Fibroblast of pulmonary artery (primary cell): ENCODE results near the gene CASKIN2.

Experiments used
- DNase-seq: peaks from one replicate; pipeline ENCODE4 v3.0.0-alpha.2; 2010; ENCODE audit warnings: low read depth
- H3K4me3 ChIP-seq: replicated peaks from 2 replicates; pipeline ENCODE4 v1.5.1; 2011; ENCODE audit warnings: low read depth, mild to moderate bottlenecking, control low read depth, low read length, moderate library complexity
- TF ChIP-seq, protein P1 (sequence below): IDR thresholded peaks from 2 replicates; pipeline ENCODE4 v1.5.1; 2011; ENCODE audit warnings: mild to moderate bottlenecking, control low read depth, low read length, inconsistent platforms; ENCODE audit errors: missing control alignments

The CASKIN2 gene

GRCh38 chr17:75500419-75501216 is 14.7 kb downstream of the CASKIN2 start:
- no peak for DNase-seq
- TF ChIP-seq, protein P1, sequence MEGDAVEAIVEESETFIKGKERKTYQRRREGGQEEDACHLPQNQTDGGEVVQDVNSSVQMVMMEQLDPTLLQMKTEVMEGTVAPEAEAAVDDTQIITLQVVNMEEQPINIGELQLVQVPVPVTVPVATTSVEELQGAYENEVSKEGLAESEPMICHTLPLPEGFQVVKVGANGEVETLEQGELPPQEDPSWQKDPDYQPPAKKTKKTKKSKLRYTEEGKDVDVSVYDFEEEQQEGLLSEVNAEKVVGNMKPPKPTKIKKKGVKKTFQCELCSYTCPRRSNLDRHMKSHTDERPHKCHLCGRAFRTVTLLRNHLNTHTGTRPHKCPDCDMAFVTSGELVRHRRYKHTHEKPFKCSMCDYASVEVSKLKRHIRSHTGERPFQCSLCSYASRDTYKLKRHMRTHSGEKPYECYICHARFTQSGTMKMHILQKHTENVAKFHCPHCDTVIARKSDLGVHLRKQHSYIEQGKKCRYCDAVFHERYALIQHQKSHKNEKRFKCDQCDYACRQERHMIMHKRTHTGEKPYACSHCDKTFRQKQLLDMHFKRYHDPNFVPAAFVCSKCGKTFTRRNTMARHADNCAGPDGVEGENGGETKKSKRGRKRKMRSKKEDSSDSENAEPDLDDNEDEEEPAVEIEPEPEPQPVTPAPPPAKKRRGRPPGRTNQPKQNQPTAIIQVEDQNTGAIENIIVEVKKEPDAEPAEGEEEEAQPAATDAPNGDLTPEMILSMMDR = no peak

DNA sequence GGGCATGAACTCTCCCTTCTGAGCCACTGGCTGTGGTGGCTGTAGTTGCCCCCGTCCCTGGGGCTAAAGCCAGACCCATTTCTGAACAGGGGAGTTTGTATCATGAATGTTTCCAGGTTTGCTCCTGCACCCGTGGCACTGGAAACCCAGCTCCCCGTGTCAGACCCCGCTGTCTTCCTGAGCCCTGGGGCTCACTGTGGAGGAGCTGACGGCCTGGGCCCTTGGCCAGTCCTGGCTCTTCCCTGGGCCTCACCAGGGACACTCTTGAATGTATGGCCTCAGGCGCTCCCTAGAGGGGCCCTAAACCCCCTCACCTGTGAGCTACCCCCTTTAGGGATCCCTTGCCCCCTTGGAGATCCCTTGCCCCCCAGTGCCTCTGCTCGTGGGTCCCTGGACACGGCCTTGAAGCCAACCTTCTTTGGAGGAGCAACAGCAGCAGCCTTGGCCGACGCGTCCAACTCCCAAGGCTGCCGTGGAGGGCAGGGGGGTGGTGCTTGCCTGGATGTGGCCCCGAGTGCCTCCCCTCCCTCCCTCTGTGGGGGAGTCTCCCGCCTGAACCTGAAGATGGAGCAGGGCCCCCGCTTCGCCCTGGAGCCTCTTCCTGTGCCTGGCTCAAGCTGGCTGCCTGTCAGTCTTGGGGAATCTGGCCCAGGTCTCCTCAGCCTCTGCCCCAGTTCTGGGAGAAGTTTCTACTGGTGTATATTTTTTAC is 15.9 kb downstream of the CASKIN2 start:
- TF ChIP-seq, protein P1 = no peak
- peak; percentile 20 for DNase-seq
- H3K4me3 ChIP-seq = no peak overlapping the region

More at GRCh38 chr17:75500419-75501216, 14.7 kb downstream of the CASKIN2 start:
- no peak overlapping the region for H3K4me3 ChIP-seq

GRCh38 chr17:75498726-75499213 is 16.6 kb downstream of the CASKIN2 start:
- TF ChIP-seq, protein P1 = no peak
- peak; percentile 14 for DNase-seq
- H3K4me3 ChIP-seq = no peak overlapping the region

- no peak for DNase-seq
- H3K4me3 ChIP-seq = no peak overlapping the region
Measured at GRCh38 chr17:75498039-75498725, 17.2 kb downstream of the CASKIN2 start.

GRCh38 chr17:75496005-75496404 is 19.3 kb downstream of the CASKIN2 start:
- DNase-seq = no peak
- H3K4me3 ChIP-seq = no peak overlapping the region
- TF ChIP-seq, protein P1 = no peak

More at GRCh38 chr17:75498039-75498725, 17.2 kb downstream of the CASKIN2 start:
- TF ChIP-seq, protein P1 = no peak

DNA sequence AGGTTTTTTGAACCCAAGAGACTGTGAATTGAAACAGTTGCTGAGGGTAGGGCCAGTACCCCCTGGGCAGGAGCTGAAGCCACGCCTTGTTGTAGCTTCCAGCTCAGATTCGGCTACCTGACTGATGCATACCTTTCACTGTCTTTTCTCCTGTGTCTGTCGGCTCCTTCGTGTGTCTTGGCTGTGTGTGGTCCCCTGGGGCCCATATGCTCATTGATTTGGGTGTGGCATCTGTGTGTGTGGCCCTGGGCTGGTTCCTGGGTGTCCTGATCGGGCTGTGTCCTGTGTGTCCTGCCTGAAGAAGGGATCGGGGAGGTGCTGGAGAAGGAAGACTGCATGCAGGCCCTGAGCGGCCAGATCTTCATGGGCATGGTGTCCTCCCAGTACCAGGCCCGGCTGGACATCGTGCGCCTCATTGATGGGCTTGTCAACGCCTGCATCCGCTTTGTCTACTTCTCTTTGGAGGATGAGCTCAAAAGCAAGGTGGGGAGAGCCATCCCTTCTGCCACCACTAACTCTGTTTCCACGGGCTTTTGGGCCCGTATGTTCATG is 20.9 kb downstream of the CASKIN2 start:
- no peak overlapping the region for H3K4me3 ChIP-seq
- TF ChIP-seq, protein P1 = no peak
- DNase-seq = no peak
